Measurements from ENCODE around the gene MAST4.
A peak's percentile ranks its signal among the peaks of the same experiment; 100 is the strongest.

Gene MAST4

GRCh38 chr5:66805514-66806430 is 209.6 kb downstream of the MAST4 start:
- no peak overlapping the region for H3K4me3 ChIP-seq (replicated peaks in 1 of 2; ENCODE audit: low read depth in 2 of 2, low read length in 2 of 2)
- TF ChIP-seq CTCF (IDR thresholded peaks at IDR 0.05; ENCODE audit: low read depth, low read length) = no peak
- DNase-seq (ENCODE audit: low read depth in 2 of 2) = peak in 1 of 2 donors; percentile 24

GRCh38 chr5:66807743-66808142 is 211.6 kb downstream of the MAST4 start:
- H3K4me3 ChIP-seq (replicated peaks in 1 of 2; ENCODE audit: low read depth in 2 of 2, low read length in 2 of 2) = no peak overlapping the region
- TF ChIP-seq CTCF (IDR thresholded peaks at IDR 0.05; ENCODE audit: low read depth, low read length) = peak; percentile 63
- DNase-seq (ENCODE audit: low read depth in 2 of 2) = peak; percentile 72 to 77

- no peak for DNase-seq (ENCODE audit: low read depth in 2 of 2)
- H3K4me3 ChIP-seq (replicated peaks in 1 of 2; ENCODE audit: low read depth in 2 of 2, low read length in 2 of 2) = no peak overlapping the region
- no peak for TF ChIP-seq CTCF (IDR thresholded peaks at IDR 0.05; ENCODE audit: low read depth, low read length)
Measured at GRCh38 chr5:66808663-66809062, 212.5 kb downstream of the MAST4 start.

- no peak for DNase-seq (ENCODE audit: low read depth in 2 of 2)
- TF ChIP-seq CTCF (IDR thresholded peaks at IDR 0.05; ENCODE audit: low read depth, low read length) = no peak
- no peak overlapping the region for H3K4me3 ChIP-seq (replicated peaks in 1 of 2; ENCODE audit: low read depth in 2 of 2, low read length in 2 of 2)
Measured at GRCh38 chr5:66810151-66810550, 214.0 kb downstream of the MAST4 start.

GRCh38 chr5:66810848-66811261 is 214.7 kb downstream of the MAST4 start:
- DNase-seq (ENCODE audit: low read depth in 2 of 2) = no peak
- TF ChIP-seq CTCF (IDR thresholded peaks at IDR 0.05; ENCODE audit: low read depth, low read length) = no peak
- H3K4me3 ChIP-seq (replicated peaks in 1 of 2; ENCODE audit: low read depth in 2 of 2, low read length in 2 of 2) = no peak overlapping the region

- no peak for TF ChIP-seq CTCF (IDR thresholded peaks at IDR 0.05; ENCODE audit: low read depth, low read length)
- no peak for DNase-seq (ENCODE audit: low read depth in 2 of 2)
- H3K4me3 ChIP-seq (replicated peaks in 1 of 2; ENCODE audit: low read depth in 2 of 2, low read length in 2 of 2) = no peak overlapping the region
Measured at GRCh38 chr5:66812291-66812690, 216.1 kb downstream of the MAST4 start.
